ENCODE data around the gene UBE4B. TPM values are rescaled to one million over a fixed set of nuclear protein-coding genes. Genes with fewer than 3 reads are reported as not detected.

Gene UBE4B
- total and polyA plus RNA-seq, 9 of the 15 experiments (the other 6 are each of a cell fraction or from before 2014, with no cell fraction given): 11.7 to 73.7 (median 40.1) TPM

GRCh38 chr1:10210841-10211804, 178.4 kb downstream of the UBE4B start (continued):
- TF ChIP-seq E2F6 (IDR thresholded peaks at IDR 0.05; ENCODE audit: borderline replicate concordance in 1 of 2, extremely low read depth in 1 of 2, insufficient read depth in 1 of 2, insufficient read length in 1 of 2, low read depth in 1 of 2, low read length in 1 of 2, poor library complexity in 1 of 2, severe bottlenecking in 1 of 2) (peak in 1 of 2 experiments; percentile 28), NR3C1 (CRISPR knock-in tag; IDR thresholded peaks at IDR 0.05) (no peak), MXI1 (IDR thresholded peaks at IDR 0.05; ENCODE audit: low read depth, low read length) (no peak), ZC3H8 (IDR thresholded peaks at IDR 0.05) (no peak), RBM15 (IDR thresholded peaks at IDR 0.05; ENCODE audit: insufficient read depth, low read length) (no peak), ADNP (tag; IDR thresholded peaks at IDR 0.05) (no peak), GTF2B (IDR thresholded peaks at IDR 0.05; ENCODE audit: extremely low read depth, insufficient read length) (no peak), RFX5 (IDR thresholded peaks at IDR 0.05; ENCODE audit: low read depth, low read length) (no peak), ZNF436 (CRISPR knock-in tag; IDR thresholded peaks at IDR 0.05) (no peak), ZNF639 (CRISPR knock-in tag; conservative IDR thresholded peaks at IDR 0.05 in 1 of 2, IDR thresholded peaks at IDR 0.05 in 1 of 2) (peak in 1 of 2 experiments; percentile 5; a peak in 1 of 4 replicates), ZNF174 (CRISPR knock-in tag; IDR thresholded peaks at IDR 0.05) (no peak), FOXM1 (IDR thresholded peaks at IDR 0.05; ENCODE audit: low read depth) (no peak), FOXM1 (CRISPR knock-in tag; IDR thresholded peaks at IDR 0.05; ENCODE audit: low read depth) (no peak; the same call in 1 of the 2 replicates), HNRNPL (IDR thresholded peaks at IDR 0.05; ENCODE audit: low read depth, low read length) (peak; percentile 67), CBX1 (IDR thresholded peaks at IDR 0.05; ENCODE audit: low read depth) (no peak), KLF10 (CRISPR knock-in tag; IDR thresholded peaks at IDR 0.05) (no peak), POLR2H (tag; IDR thresholded peaks at IDR 0.05; ENCODE audit: low read depth) (no peak), HDAC2 (IDR thresholded peaks at IDR 0.05) (peak; percentile 17; the same call in 1 of the 2 replicates), LARP7 (IDR thresholded peaks at IDR 0.05) (no peak), BCLAF1 (IDR thresholded peaks at IDR 0.05; ENCODE audit: borderline replicate concordance in 1 of 2, control insufficient read depth in 1 of 2, low read depth in 2 of 2, low read length in 1 of 2) (no peak), NFRKB (IDR thresholded peaks at IDR 0.05; ENCODE audit: low read depth) (no peak)

Data from K562 (cell line).